Activated CD8-positive, alpha-beta T cell treated with anti-CD3 and anti-CD28 coated beads for 36 hours (primary cell): ENCODE measurements around the gene SPOCK2. TPM values are rescaled to one million over a fixed set of nuclear protein-coding genes. Genes with fewer than 3 reads are reported as not detected.
A peak's percentile ranks its signal among the peaks of the same experiment; 100 is the strongest.

Source experiments
- ATAC-seq: fragments of 200-7000 bp; cut with Tn5 transposase; one replicate; pipeline ENCODE4 v1.10.0; 2021; ENCODE audit warnings: mild to moderate bottlenecking, moderate library complexity
- CTCF ChIA-PET: fragments of 350-600 bp; sonication (Branson Sonifier 250); formaldehyde crosslinking; loops from one replicate; lab custom pipeline; 2021; ENCODE audit warnings: antibody characterized with exemption; lab: Charles Lee
- POLR2A ChIA-PET: fragments of 350-600 bp; sonication (Branson Sonifier 250); formaldehyde crosslinking; loops from one replicate; lab custom pipeline; 2021; ENCODE audit warnings: antibody characterized with exemption; lab: Charles Lee
- DNase-seq: peaks from one replicate; pipeline ENCODE4 v3.0.0-alpha.2; 2020
- H3K27ac Mint-ChIP-seq: one replicate; pipeline ENCODE4 v1.8.0; 2021; ENCODE audit warnings: mild to moderate bottlenecking, mixed read lengths
- H3K27me3 Mint-ChIP-seq: one replicate; pipeline ENCODE4 v1.8.0; 2021; ENCODE audit warnings: mixed read lengths
- H3K36me3 Mint-ChIP-seq: one replicate; pipeline ENCODE4 v1.8.0; 2021; ENCODE audit warnings: low read depth, mixed read lengths
- H3K4me1 Mint-ChIP-seq: one replicate; pipeline ENCODE4 v1.8.0; 2021; ENCODE audit warnings: low read depth, mixed read lengths
- H3K4me3 Mint-ChIP-seq: one replicate; pipeline ENCODE4 v1.8.0; 2021; ENCODE audit warnings: mild to moderate bottlenecking, moderate library complexity, mixed read lengths
- H3K9me3 Mint-ChIP-seq: one replicate; pipeline ENCODE4 v1.8.0; 2021; ENCODE audit warnings: mixed read lengths
- intact Hi-C: fragments of 100-400 bp; cut with micrococcal nuclease; formaldehyde crosslinking; loops from one replicate; pipeline ENCODE4 v1.10.0; 2022
- total RNA-seq, 2 experiments: library from RNA; stranded (reverse); gene quantifications; one replicate each; pipeline ENCODE4 v1.2.3, GENCODE V29; 2021
- TF ChIP-seq, protein P1 (sequence below): fragments of 200-600 bp; IDR thresholded peaks from one replicate; pipeline ENCODE4 v1.8.0; 2022; ENCODE audit warnings: antibody characterized with exemption, mild to moderate bottlenecking

SPOCK2 gene
- total RNA-seq, 2 experiments from 2014 or later: 134 to 135 TPM

DNA sequence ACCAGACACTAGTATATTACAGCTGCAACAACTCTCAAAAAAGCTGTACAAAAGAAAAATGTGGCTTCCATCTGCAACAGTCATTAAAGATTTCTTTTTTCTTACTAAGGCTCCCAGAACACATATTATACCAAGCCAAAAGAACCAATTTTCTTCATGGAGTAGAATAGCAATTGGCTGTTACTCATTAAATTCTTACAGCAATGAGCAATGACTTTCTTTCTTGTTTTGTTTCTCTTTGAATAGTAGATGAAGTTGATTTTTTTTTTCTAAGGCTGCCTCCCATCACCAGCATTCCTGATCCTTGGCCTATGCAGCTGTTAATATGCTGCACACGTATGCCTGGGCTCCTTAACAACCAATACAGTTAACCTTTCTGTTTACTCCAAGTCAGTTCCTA lies 36.6 kb upstream of the SPOCK2 start:
- ChIA-PET CTCF (interaction anchor here (1.0 to 4.4 kb wide), 12 partner anchors 10 to 228 kb away, joined by 3 to 41 read pairs (median 4); no protein-coding TSS in a partner anchor), POLR2A (interaction anchor here (1.0 to 1.5 kb wide), 3 partner anchors 37 to 149 kb away, joined by 3 to 4 read pairs (median 4); partner anchors contain the start of genes DDIT4 and SPOCK2)
- TF ChIP-seq, protein P1, sequence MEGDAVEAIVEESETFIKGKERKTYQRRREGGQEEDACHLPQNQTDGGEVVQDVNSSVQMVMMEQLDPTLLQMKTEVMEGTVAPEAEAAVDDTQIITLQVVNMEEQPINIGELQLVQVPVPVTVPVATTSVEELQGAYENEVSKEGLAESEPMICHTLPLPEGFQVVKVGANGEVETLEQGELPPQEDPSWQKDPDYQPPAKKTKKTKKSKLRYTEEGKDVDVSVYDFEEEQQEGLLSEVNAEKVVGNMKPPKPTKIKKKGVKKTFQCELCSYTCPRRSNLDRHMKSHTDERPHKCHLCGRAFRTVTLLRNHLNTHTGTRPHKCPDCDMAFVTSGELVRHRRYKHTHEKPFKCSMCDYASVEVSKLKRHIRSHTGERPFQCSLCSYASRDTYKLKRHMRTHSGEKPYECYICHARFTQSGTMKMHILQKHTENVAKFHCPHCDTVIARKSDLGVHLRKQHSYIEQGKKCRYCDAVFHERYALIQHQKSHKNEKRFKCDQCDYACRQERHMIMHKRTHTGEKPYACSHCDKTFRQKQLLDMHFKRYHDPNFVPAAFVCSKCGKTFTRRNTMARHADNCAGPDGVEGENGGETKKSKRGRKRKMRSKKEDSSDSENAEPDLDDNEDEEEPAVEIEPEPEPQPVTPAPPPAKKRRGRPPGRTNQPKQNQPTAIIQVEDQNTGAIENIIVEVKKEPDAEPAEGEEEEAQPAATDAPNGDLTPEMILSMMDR: no peak
- peaks cover 19% of the 10 kb centered on the region for H3K36me3 Mint-ChIP-seq
- no peaks in the 10 kb centered on the region for H3K27me3 Mint-ChIP-seq
- ATAC-seq (no peak), DNase-seq (no peak)
- intact Hi-C loops: no loop called here
- H3K4me3 Mint-ChIP-seq: no peak overlapping the region
- H3K4me1 Mint-ChIP-seq: peaks cover 29% of the 10 kb centered on the region
- no peaks in the 10 kb centered on the region for H3K9me3 Mint-ChIP-seq
- H3K27ac Mint-ChIP-seq: no peak overlapping the region

DNA sequence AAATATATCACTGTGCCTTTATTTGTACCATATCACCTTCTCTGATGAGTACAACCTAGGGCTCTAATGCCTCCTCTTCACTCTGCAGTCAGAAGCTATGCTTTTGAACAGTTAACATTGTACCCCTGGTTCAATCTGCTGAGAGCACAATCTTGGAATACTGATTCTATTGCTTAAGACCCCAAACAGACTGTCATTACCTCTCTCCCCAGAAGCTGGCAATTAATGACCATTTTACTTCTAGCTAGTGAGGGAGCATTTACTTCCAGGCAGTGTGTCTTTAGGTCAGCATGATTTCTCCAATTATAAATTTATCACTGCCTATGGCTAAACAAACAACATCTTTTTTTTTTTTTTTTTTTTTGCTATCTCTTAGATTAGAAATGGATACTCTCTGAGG lies 36.0 kb upstream of the SPOCK2 start:
- Mint-ChIP-seq H3K4me3 (no peak overlapping the region), H3K27me3 (no peaks in the 10 kb centered on the region), H3K36me3 (peaks cover 22% of the 10 kb centered on the region), H3K9me3 (no peaks in the 10 kb centered on the region), H3K27ac (no peak overlapping the region), H3K4me1 (peaks cover 28% of the 10 kb centered on the region)
- intact Hi-C loops: no loop called here
- ChIA-PET CTCF (interaction anchor here (1.1 to 4.4 kb wide), 5 partner anchors 9 to 228 kb away, joined by 3 to 41 read pairs (median 3); no protein-coding TSS in a partner anchor), POLR2A (interaction anchor here (1.0 to 1.5 kb wide), 3 partner anchors 37 to 149 kb away, joined by 3 to 4 read pairs (median 4); partner anchors contain the start of genes DDIT4 and SPOCK2)
- ATAC-seq (no peak), DNase-seq (no peak)
- TF ChIP-seq, protein P1: no peak

DNA sequence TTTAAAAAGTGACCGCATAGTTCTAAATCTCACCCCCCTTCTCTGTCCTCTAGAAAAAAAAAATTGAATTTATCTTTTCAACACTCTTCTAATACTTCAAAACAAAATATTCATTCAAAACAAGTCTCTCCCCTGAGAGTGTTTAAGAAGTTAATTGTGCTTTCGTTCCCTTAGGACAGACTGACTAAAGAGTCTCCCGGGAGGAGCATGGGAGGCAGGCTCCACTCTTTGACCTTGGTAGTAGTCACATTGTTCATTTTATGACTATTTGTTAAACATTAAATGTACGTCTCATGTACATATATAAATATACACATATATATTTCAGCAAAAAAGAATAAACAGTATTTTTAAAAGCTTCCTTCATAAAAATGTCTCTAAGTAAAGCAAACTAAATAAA lies 35.3 kb upstream of the SPOCK2 start:
- H3K36me3 Mint-ChIP-seq: peaks cover 23% of the 10 kb centered on the region
- no peak overlapping the region for H3K27ac Mint-ChIP-seq
- no peak for ATAC-seq
- no peaks in the 10 kb centered on the region for H3K27me3 Mint-ChIP-seq
- intact Hi-C loops: no loop called here
- H3K4me1 Mint-ChIP-seq: peaks cover 28% of the 10 kb centered on the region
- no peaks in the 10 kb centered on the region for H3K9me3 Mint-ChIP-seq
- TF ChIP-seq, protein P1: no peak
- ChIA-PET CTCF (interaction anchor here (1.6 kb wide), 1 partner anchor 214 kb away, joined by 7 read pairs; no protein-coding TSS in a partner anchor), POLR2A (interaction anchor here (1.3 kb wide), 1 partner anchor 15 kb away, joined by 3 read pairs; no protein-coding TSS in a partner anchor)
- H3K4me3 Mint-ChIP-seq: no peak overlapping the region
- DNase-seq: no peak

DNA sequence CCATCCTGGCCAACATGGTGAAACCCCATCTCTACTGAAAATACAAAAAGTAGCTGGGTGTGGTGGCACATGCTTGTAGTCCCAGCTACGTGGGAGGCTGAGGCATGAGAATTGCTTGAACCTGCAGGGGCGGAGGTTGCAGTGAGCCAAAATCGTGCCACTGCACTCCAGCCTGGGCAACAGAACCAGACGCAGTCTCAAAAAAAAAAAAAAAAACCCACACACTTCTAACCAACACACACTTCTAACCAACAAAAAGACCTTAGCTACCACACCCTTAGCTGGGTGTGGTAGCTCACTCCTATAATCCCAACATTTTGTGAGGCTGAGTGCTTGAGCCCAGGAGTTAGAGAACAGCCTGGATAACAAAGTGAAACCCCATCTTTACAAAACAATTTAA lies 33.9 kb upstream of the SPOCK2 start:
- TF ChIP-seq, protein P1: no peak
- peaks cover 27% of the 10 kb centered on the region for H3K36me3 Mint-ChIP-seq
- no peaks in the 10 kb centered on the region for H3K27me3 Mint-ChIP-seq
- intact Hi-C loops: no loop called here
- H3K4me3 Mint-ChIP-seq: no peak overlapping the region
- H3K27ac Mint-ChIP-seq: no peak overlapping the region
- POLR2A ChIA-PET: interaction anchor here (0.5 to 1.3 kb wide), 3 partner anchors 14 to 121 kb away, joined by 3 read pairs; no protein-coding TSS in a partner anchor
- DNase-seq (peak; percentile 46), ATAC-seq (peak; percentile 39)
- H3K9me3 Mint-ChIP-seq: no peaks in the 10 kb centered on the region
- CTCF ChIA-PET: interaction anchor here (0.9 to 1.5 kb wide), 6 partner anchors 9 to 218 kb away, joined by 3 to 5 read pairs (median 4); no protein-coding TSS in a partner anchor
- peaks cover 33% of the 10 kb centered on the region for H3K4me1 Mint-ChIP-seq

DNA sequence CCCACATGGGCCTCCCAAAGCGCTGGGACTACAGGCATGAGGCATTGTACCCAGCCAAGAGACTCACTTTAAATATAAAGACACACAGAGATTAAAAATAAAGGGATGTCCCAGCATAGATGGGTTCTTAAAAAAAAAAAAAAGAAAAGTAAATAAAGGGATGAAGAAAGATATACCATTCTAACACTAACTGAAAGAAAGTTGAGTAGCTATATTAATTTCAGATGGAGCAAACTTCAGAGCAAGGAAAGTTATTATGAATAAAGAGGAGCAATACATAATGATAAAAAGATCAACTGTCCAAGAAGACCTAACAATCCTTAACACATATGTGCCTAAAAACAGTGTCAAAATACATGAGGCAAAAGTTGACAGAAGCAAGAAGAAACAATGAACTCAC lies 33.0 kb upstream of the SPOCK2 start:
- ChIA-PET POLR2A (no interaction called here), CTCF (interaction anchor here (0.9 kb wide), 1 partner anchor 11 kb away, joined by 4 read pairs; no protein-coding TSS in a partner anchor)
- no peak for DNase-seq
- H3K9me3 Mint-ChIP-seq: peaks cover 3% of the 10 kb centered on the region
- TF ChIP-seq, protein P1: no peak
- no peaks in the 10 kb centered on the region for H3K27me3 Mint-ChIP-seq
- H3K4me3 Mint-ChIP-seq: no peak overlapping the region
- peaks cover 26% of the 10 kb centered on the region for H3K36me3 Mint-ChIP-seq
- intact Hi-C loops: no loop called here
- H3K27ac Mint-ChIP-seq: no peak overlapping the region
- no peak for ATAC-seq
- H3K4me1 Mint-ChIP-seq: peaks cover 29% of the 10 kb centered on the region
